K562 (cell line): Measurements from ENCODE around the gene THAP9. TPM values are rescaled to one million over a fixed set of nuclear protein-coding genes. Genes with fewer than 3 reads are reported as not detected.

Source experiments
- ARID1B ChIP-seq: fragments of 450-650 bp; IDR thresholded peaks from 2 replicates; pipeline ENCODE4 v1.6.1; 2016; ENCODE audit warnings: antibody characterized with exemption, mild to moderate bottlenecking, inconsistent platforms
- DPF2 ChIP-seq: fragments of 450-650 bp; IDR thresholded peaks from 2 replicates; pipeline ENCODE4 v1.6.1; 2016
- ELF2 ChIP-seq: fragments of 250-450 bp; sonication (Bioruptor Pico); IDR thresholded peaks from 2 replicates; pipeline ENCODE4 v1.5.0; 2021; ENCODE audit warnings: mild to moderate bottlenecking
- EP400 ChIP-seq: fragments of 450-650 bp; IDR thresholded peaks from 2 replicates; pipeline ENCODE4 v1.6.1; 2017; ENCODE audit warnings: antibody characterized with exemption, mild to moderate bottlenecking, moderate library complexity
- NCOA1 ChIP-seq: fragments of 450-650 bp; IDR thresholded peaks from 2 replicates; pipeline ENCODE4 v1.6.1; 2016; ENCODE audit warnings: low read depth
- POU5F1 ChIP-seq: fragments of 150-350 bp; IDR thresholded peaks from 2 replicates; pipeline ENCODE4 v1.6.1; 2014; ENCODE audit warnings: borderline replicate concordance, low read length, low read depth, mild to moderate bottlenecking; ENCODE audit not compliant: partially characterized antibody
- SAFB2 ChIP-seq: fragments of 200-400 bp; formaldehyde crosslinking; IDR thresholded peaks from 2 replicates; pipeline ENCODE4 v1.6.1; 2018; ENCODE audit warnings: borderline replicate concordance, low read length, low read depth, moderate library complexity; ENCODE audit not compliant: severe bottlenecking
- SMARCE1 ChIP-seq: fragments of 450-650 bp; IDR thresholded peaks from 2 replicates; pipeline ENCODE4 v1.7.1; 2016; ENCODE audit warnings: mild to moderate bottlenecking
- SP2 ChIP-seq: IDR thresholded peaks from 2 replicates; pipeline ENCODE4 v1.6.1; 2011; ENCODE audit warnings: mild to moderate bottlenecking, low read depth, low read length, moderate library complexity; ENCODE audit not compliant: poor library complexity, severe bottlenecking; ENCODE audit errors: extremely low read depth
- SRSF9 ChIP-seq: fragments of 200-400 bp; formaldehyde crosslinking; IDR thresholded peaks from 2 replicates; pipeline ENCODE4 v1.6.1; 2017; ENCODE audit warnings: low read depth, low read length, borderline replicate concordance
- TOE1 ChIP-seq, 2 experiments: fragments of 450-650 bp in 1 of 2; sonication (generic) in 1 of 2; formaldehyde crosslinking in 1 of 2; IDR thresholded peaks; 2 replicates each; pipeline versions ENCODE4 v1.7.1 to v1.8.0; 2016 to 2022; ENCODE audit warnings: borderline replicate concordance in 2 of 2, mild to moderate bottlenecking in 2 of 2, antibody characterized with exemption in 1 of 2, inconsistent platforms in 1 of 2, low read depth in 1 of 2, missing genetic modification reagents in 1 of 2, moderate library complexity in 1 of 2
- ZNF175 ChIP-seq: fragments of 200-800 bp; sonication (Bioruptor generic); IDR thresholded peaks from 2 replicates; pipeline ENCODE4 v1.6.1; 2016; ENCODE audit warnings: low read depth, mild to moderate bottlenecking, missing genetic modification characterization, missing compliant biosample characterization
- ZNF232 ChIP-seq: sonication (generic); formaldehyde crosslinking; IDR thresholded peaks from 2 replicates; pipeline ENCODE4 v1.8.0; 2022; ENCODE audit warnings: mild to moderate bottlenecking, missing genetic modification reagents
- ZNF445 ChIP-seq: fragments of 250-450 bp; sonication (Bioruptor Pico); IDR thresholded peaks from 2 replicates; pipeline ENCODE4 v1.4.0; 2020; ENCODE audit warnings: low read depth, mild to moderate bottlenecking, moderate library complexity
- ZNF695 ChIP-seq: fragments of 450-650 bp; formaldehyde crosslinking; IDR thresholded peaks from 2 replicates; pipeline ENCODE4 v1.4.0; 2020; ENCODE audit warnings: mild to moderate bottlenecking, moderate library complexity
- polyA plus RNA-seq, 8 experiments: library from polyadenylated mRNA; depleted of rRNA in 4 of 8; stranded (reverse) in 5 of 8; unstranded in 3 of 8; fragments of >200 nt; fragmentation: Nextera tagmentation in 2 of 8; fragmentation: Illumina TruSeq in 1 of 8; extraction: Ambion mirVana in 2 of 8; extraction: Trizol in 1 of 8; gene quantifications; 2 replicates each; pipeline versions ENCODE4 v1.2.1 to v1.2.3, GENCODE V29; 2011 to 2014; ENCODE audit warnings: inconsistent platforms in 1 of 8, missing spikeins in 1 of 8
- total RNA-seq, 7 experiments: library from RNA; depleted of rRNA in 6 of 7; stranded (reverse); fragments of >200 nt in 6 of 7; fragmentation: Illumina TruSeq in 2 of 7; extraction: Trizol in 2 of 7; gene quantifications; 2 replicates each; pipeline versions ENCODE4 v1.2.1 to v1.2.3, GENCODE V29; 2011 to 2021; ENCODE audit warnings: low replicate concordance in 1 of 7
- TF ChIP-seq, protein P1 (sequence below): fragments of 200-800 bp; sonication (Bioruptor generic); IDR thresholded peaks from 2 replicates; pipeline ENCODE4 v1.6.1; 2017; ENCODE audit warnings: missing genetic modification characterization, missing compliant biosample characterization
- TF ChIP-seq, protein P2 (sequence below), 2 experiments: fragments of 250-450 bp in 1 of 2; fragments of 450-650 bp in 1 of 2; sonication (Bioruptor Pico) in 1 of 2; IDR thresholded peaks; 2 replicates each; pipeline versions ENCODE4 v1.6.1 to v1.8.0; 2016 to 2021; ENCODE audit warnings: mild to moderate bottlenecking in 2 of 2, moderate library complexity in 2 of 2, missing compliant biosample characterization in 1 of 2, missing genetic modification characterization in 1 of 2
- TF ChIP-seq, protein P3 (sequence below): fragments of 450-650 bp; formaldehyde crosslinking; conservative IDR thresholded peaks from 2 replicates; pipeline ENCODE4 v1.4.0; 2022; ENCODE audit warnings: mild to moderate bottlenecking, missing genetic modification characterization
- TF ChIP-seq, protein P4 (sequence below): IDR thresholded peaks from 2 replicates; pipeline ENCODE4 v1.6.1; 2011; ENCODE audit warnings: borderline replicate concordance, low read depth, mild to moderate bottlenecking, moderate library complexity, low read length; ENCODE audit not compliant: insufficient read depth, poor library complexity, severe bottlenecking
- TF ChIP-seq, protein P5 (sequence below): fragments of 450-650 bp; IDR thresholded peaks from 2 replicates; pipeline ENCODE4 v1.6.1; 2018; ENCODE audit warnings: mild to moderate bottlenecking, low read depth; ENCODE audit not compliant: partially characterized antibody

THAP9 gene
- total and polyA plus RNA-seq, 9 of the 15 experiments (the other 6 are each of a cell fraction or from before 2014, with no cell fraction given) = 3.4 to 7.0 (median 5.4) TPM

DNA sequence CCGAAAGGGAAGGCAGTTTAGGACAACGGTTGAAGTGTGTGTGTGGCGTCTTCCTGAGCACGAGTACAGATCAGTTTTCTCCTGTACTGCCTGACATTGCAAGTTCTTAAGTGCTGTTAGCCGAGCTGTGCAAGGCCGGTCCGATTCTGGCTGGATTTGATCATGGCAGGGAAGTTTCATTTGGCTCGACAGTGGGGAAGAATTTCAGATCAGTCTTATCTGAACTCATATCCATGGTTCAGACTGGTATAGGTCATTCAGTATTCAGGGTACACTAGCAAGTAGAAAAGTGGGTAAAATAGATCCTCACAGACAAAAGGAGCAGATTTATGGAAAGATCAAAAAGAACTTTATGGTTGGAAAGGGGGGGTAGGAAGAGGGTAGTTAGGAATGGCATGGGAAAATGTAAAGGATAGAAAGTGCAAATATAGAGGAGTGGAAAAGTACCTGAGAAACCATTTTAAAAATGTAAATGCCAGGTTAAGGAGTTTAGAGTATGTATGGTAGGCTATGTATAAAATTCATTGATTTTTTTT is 716 bp downstream of the THAP9 start (continued):
- peak; percentile 36; the same call in 1 of the 2 replicates for TF ChIP-seq ARID1B
- TF ChIP-seq, protein P1, sequence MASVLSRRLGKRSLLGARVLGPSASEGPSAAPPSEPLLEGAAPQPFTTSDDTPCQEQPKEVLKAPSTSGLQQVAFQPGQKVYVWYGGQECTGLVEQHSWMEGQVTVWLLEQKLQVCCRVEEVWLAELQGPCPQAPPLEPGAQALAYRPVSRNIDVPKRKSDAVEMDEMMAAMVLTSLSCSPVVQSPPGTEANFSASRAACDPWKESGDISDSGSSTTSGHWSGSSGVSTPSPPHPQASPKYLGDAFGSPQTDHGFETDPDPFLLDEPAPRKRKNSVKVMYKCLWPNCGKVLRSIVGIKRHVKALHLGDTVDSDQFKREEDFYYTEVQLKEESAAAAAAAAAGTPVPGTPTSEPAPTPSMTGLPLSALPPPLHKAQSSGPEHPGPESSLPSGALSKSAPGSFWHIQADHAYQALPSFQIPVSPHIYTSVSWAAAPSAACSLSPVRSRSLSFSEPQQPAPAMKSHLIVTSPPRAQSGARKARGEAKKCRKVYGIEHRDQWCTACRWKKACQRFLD (CRISPR knock-in tag) = peak; percentile 16; the same call in 1 of the 2 replicates
- TF ChIP-seq ELF2 (CRISPR knock-in tag) = no peak
- peak; percentile 73 for TF ChIP-seq SMARCE1
- TF ChIP-seq TOE1 (IDR thresholded peaks at IDR 0.05; ENCODE audit: borderline replicate concordance) = no peak
- no peak for TF ChIP-seq TOE1 (CRISPR knock-in tag; IDR thresholded peaks at IDR 0.05; ENCODE audit: borderline replicate concordance, low read depth)
- TF ChIP-seq DPF2 = peak; percentile 56
- TF ChIP-seq ZNF175 (CRISPR knock-in tag) = 0 out of 2 replicates have a peak, but pooled peaks have one; percentile 31
- no peak for TF ChIP-seq ZNF445 (CRISPR knock-in tag)
- TF ChIP-seq, protein P2, sequence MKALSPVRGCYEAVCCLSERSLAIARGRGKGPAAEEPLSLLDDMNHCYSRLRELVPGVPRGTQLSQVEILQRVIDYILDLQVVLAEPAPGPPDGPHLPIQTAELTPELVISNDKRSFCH (CRISPR knock-in tag; IDR thresholded peaks at IDR 0.05) = no peak
- TF ChIP-seq, protein P2 (tag; IDR thresholded peaks at IDR 0.05) = 0 out of 2 replicates have a peak, but pooled peaks have one; percentile 11
- TF ChIP-seq NCOA1 = 0 out of 2 replicates have a peak, but pooled peaks have one; percentile 10
- TF ChIP-seq, protein P3, sequence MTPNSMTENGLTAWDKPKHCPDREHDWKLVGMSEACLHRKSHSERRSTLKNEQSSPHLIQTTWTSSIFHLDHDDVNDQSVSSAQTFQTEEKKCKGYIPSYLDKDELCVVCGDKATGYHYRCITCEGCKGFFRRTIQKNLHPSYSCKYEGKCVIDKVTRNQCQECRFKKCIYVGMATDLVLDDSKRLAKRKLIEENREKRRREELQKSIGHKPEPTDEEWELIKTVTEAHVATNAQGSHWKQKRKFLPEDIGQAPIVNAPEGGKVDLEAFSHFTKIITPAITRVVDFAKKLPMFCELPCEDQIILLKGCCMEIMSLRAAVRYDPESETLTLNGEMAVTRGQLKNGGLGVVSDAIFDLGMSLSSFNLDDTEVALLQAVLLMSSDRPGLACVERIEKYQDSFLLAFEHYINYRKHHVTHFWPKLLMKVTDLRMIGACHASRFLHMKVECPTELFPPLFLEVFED (CRISPR knock-in tag) = peak; percentile 34; the same call in 1 of the 2 replicates
- no peak for TF ChIP-seq SP2
- TF ChIP-seq, protein P4, sequence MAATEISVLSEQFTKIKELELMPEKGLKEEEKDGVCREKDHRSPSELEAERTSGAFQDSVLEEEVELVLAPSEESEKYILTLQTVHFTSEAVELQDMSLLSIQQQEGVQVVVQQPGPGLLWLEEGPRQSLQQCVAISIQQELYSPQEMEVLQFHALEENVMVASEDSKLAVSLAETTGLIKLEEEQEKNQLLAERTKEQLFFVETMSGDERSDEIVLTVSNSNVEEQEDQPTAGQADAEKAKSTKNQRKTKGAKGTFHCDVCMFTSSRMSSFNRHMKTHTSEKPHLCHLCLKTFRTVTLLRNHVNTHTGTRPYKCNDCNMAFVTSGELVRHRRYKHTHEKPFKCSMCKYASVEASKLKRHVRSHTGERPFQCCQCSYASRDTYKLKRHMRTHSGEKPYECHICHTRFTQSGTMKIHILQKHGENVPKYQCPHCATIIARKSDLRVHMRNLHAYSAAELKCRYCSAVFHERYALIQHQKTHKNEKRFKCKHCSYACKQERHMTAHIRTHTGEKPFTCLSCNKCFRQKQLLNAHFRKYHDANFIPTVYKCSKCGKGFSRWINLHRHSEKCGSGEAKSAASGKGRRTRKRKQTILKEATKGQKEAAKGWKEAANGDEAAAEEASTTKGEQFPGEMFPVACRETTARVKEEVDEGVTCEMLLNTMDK = no peak
- TF ChIP-seq ZNF232 (CRISPR knock-in tag) = no peak
- TF ChIP-seq EP400 = no peak
- TF ChIP-seq, protein P5, sequence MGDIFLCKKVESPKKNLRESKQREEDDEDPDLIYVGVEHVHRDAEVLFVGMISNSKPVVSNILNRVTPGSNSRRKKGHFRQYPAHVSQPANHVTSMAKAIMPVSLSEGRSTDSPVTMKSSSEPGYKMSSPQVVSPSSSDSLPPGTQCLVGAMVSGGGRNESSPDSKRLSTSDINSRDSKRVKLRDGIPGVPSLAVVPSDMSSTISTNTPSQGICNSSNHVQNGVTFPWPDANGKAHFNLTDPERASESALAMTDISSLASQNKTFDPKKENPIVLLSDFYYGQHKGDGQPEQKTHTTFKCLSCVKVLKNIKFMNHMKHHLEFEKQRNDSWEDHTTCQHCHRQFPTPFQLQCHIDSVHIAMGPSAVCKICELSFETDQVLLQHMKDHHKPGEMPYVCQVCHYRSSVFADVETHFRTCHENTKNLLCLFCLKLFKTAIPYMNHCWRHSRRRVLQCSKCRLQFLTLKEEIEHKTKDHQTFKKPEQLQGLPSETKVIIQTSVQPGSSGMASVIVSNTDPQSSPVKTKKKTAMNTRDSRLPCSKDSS = no peak
- TF ChIP-seq SRSF9 = no peak
- TF ChIP-seq SAFB2 = no peak
- TF ChIP-seq POU5F1 = no peak
- TF ChIP-seq ZNF695 (CRISPR knock-in tag) = no peak
